ENCODE data around the gene C20orf204. TPM values are rescaled to one million over a fixed set of nuclear protein-coding genes. Genes with fewer than 3 reads are reported as not detected.

The C20orf204 gene
- polyA plus RNA-seq, 1 donor from 2014 or later: 6.0 TPM

DNA sequence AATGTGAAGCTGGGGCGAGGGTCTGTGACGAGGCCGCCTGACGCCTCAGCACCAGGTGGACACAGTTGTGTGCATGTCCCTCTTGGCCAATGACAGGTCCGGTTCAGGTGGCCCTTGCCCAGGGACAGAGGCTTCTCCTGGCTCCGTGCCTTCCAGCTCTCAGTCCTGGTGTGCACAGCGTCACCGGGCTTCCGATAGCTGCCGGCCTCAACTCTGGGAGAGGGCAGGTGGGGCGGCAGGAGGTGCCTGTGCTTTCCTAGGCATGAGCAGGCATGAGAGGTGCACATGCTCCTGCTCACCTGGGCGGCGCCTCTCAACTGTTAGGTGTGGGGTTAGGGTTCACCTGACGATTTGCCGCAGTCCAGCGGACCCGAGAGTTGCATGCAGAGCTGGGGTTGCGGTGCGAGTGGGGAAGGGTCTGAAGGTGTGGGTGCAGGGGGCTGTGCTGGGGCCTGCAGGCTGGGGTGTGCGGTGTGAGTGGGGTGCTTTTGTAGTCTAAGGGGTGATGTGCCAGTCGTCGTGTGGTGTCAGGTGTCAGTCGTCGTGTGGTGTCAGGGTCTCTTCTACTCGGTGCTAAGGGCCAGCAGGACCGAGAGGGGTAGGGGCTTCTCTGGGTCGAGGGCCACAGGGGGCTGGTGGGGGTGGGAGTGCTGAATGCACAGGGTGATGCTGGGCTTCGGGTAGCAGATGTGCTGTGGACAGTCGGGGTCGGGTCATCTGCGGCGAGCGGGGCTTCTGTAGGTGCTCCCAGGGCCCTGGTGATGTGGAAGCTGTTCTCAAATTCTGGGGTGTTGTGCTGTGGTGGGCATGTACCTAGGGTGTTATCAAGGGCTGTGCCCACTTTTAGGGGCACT, 17.2 kb downstream of the C20orf204 start:
- Histone ChIP-seq H3K4me3 (ENCODE audit: low read length) (no peak overlapping the region), H3K79me2 (replicated peaks; ENCODE audit: insufficient read depth, low read length) (no peaks in the 10 kb centered on the region), H3K9ac (ENCODE audit: low read length) (no peak overlapping the region), H3K27ac (ENCODE audit: low read length) (no peak overlapping the region), H2AFZ (ENCODE audit: low read depth, low read length) (no peak overlapping the region), H3K4me2 (ENCODE audit: low read length) (no peak overlapping the region), H3K36me3 (ENCODE audit: insufficient read depth, low read length) (no peaks in the 10 kb centered on the region), H3F3A (ENCODE audit: insufficient read depth, low read length, poor library complexity, severe bottlenecking) (no peaks in the 10 kb centered on the region), H3K27me3 (ENCODE audit: insufficient read depth, low read depth, low read length) (peaks cover 35% of the 10 kb centered on the region), H4K20me1 (ENCODE audit: insufficient read depth) (no peaks in the 10 kb centered on the region), H3K9me3 (ENCODE audit: low read length) (no peaks in the 10 kb centered on the region), H3K9me2 (ENCODE audit: insufficient read depth, low read length) (no peaks in the 10 kb centered on the region)
- no peak for TF ChIP-seq RAD21 (conservative IDR thresholded peaks at IDR 0.05)
- TF ChIP-seq EZH2 (IDR thresholded peaks at IDR 0.05; ENCODE audit: borderline replicate concordance, insufficient read depth, low read length, poor library complexity, severe bottlenecking): no peak
- TF ChIP-seq TAF1 (IDR thresholded peaks at IDR 0.05; ENCODE audit: low read depth): no peak
- TF ChIP-seq POLR2AphosphoS5 (IDR thresholded peaks at IDR 0.05): no peak
- TF ChIP-seq, protein P1, sequence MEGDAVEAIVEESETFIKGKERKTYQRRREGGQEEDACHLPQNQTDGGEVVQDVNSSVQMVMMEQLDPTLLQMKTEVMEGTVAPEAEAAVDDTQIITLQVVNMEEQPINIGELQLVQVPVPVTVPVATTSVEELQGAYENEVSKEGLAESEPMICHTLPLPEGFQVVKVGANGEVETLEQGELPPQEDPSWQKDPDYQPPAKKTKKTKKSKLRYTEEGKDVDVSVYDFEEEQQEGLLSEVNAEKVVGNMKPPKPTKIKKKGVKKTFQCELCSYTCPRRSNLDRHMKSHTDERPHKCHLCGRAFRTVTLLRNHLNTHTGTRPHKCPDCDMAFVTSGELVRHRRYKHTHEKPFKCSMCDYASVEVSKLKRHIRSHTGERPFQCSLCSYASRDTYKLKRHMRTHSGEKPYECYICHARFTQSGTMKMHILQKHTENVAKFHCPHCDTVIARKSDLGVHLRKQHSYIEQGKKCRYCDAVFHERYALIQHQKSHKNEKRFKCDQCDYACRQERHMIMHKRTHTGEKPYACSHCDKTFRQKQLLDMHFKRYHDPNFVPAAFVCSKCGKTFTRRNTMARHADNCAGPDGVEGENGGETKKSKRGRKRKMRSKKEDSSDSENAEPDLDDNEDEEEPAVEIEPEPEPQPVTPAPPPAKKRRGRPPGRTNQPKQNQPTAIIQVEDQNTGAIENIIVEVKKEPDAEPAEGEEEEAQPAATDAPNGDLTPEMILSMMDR (IDR thresholded peaks at IDR 0.05; ENCODE audit: poor library complexity, severe bottlenecking): no peak
- TF ChIP-seq SMC3 (conservative IDR thresholded peaks at IDR 0.05; ENCODE audit: poor library complexity): no peak
- no peak for TF ChIP-seq REST (IDR thresholded peaks at IDR 0.05; ENCODE audit: borderline replicate concordance)

DNA sequence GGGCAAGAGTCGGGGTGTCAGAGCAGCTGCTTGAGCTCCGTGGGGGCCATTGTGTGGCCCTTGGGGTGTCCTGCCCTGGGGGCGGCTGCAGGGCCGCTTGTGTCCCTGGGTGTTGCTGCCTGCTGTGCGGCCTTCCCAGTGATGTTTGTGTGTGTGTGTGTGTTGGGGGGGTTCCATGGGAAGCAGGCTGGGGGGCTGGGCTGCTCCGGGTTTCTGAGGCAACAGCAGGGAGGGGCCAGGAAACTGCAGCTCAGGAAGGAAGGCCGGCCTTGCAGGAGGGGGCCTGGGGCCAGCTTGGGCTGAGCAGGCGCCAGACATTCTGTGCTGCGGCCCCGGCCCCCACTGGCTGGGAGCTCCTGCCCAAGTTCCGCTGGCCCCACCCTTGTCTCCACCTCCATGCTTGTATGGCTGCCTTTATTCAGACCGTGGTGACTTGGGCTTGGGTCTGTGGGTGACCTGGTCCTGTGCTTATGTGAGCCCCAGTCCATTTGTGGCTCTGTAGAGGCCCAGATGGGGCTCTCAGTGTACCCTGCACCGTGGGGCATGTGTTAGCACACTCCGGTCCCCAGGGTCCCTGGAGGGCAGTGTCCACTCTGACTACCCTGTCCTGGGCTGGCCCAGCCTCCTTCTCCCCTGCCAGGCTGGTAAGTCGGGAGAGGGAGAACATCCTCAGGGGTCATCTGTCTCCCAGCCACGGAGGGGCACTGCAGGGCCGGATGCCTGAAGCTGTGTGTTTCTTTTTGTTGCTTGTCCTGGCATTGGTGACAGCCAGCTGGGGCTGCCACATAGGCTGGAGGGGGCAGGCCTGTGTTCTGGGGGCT, 18.1 kb downstream of the C20orf204 start:
- Histone ChIP-seq H3K4me2 (ENCODE audit: low read length) (no peak overlapping the region), H3K4me3 (ENCODE audit: low read length) (no peak overlapping the region), H3F3A (ENCODE audit: insufficient read depth, low read length, poor library complexity, severe bottlenecking) (no peaks in the 10 kb centered on the region), H3K9me2 (ENCODE audit: insufficient read depth, low read length) (no peaks in the 10 kb centered on the region), H3K36me3 (ENCODE audit: insufficient read depth, low read length) (no peaks in the 10 kb centered on the region), H3K79me2 (replicated peaks; ENCODE audit: insufficient read depth, low read length) (no peaks in the 10 kb centered on the region), H3K27me3 (ENCODE audit: insufficient read depth, low read depth, low read length) (peaks cover 29% of the 10 kb centered on the region), H3K27ac (ENCODE audit: low read length) (no peak overlapping the region), H3K9me3 (ENCODE audit: low read length) (no peaks in the 10 kb centered on the region), H4K20me1 (ENCODE audit: insufficient read depth) (no peaks in the 10 kb centered on the region), H3K9ac (ENCODE audit: low read length) (no peak overlapping the region), H2AFZ (ENCODE audit: low read depth, low read length) (no peak overlapping the region)
- TF ChIP-seq MXI1 (conservative IDR thresholded peaks at IDR 0.05; ENCODE audit: poor library complexity, severe bottlenecking): no peak
- TF ChIP-seq REST (IDR thresholded peaks at IDR 0.05; ENCODE audit: borderline replicate concordance): no peak
- TF ChIP-seq POLR2AphosphoS5 (IDR thresholded peaks at IDR 0.05): no peak
- TF ChIP-seq EZH2 (IDR thresholded peaks at IDR 0.05; ENCODE audit: borderline replicate concordance, insufficient read depth, low read length, poor library complexity, severe bottlenecking): no peak
- TF ChIP-seq RAD21 (conservative IDR thresholded peaks at IDR 0.05): no peak
- TF ChIP-seq TAF1 (IDR thresholded peaks at IDR 0.05; ENCODE audit: low read depth): no peak

All from neural cell (in vitro differentiated cells).